K562 (cell line): ENCODE results near the gene ZBTB38. TPM values are rescaled to one million over a fixed set of nuclear protein-coding genes. Genes with fewer than 3 reads are reported as not detected.
A peak's percentile ranks its signal among the peaks of the same experiment; 100 is the strongest.

Experiments
- ATAC-seq: fragments of 200-7000 bp; cut with Tn5 transposase; 3 replicates; pipeline ENCODE4 v1.9.1; 2020; ENCODE audit warnings: moderate library complexity
- BruUV-seq: library from RNA; stranded (reverse); fragments of 400-500 nt; replicated peaks from 2 replicates; lab custom pipeline; 2021; lab: Mats Ljungman, UMichigan
- CTCF ChIA-PET: fragments of 300-600 bp; formaldehyde crosslinking; extraction: SDS; loops from one replicate; lab custom pipeline; 2021; ENCODE audit warnings: low intra/inter-chr PET ratio; lab: Yijun Ruan, JAX
- POLR2A ChIA-PET: fragments of 300-600, 350-650 bp; sonication (Branson Sonifier 250); formaldehyde crosslinking; extraction: SDS; loops from one replicate; lab custom pipeline; 2021; ENCODE audit warnings: antibody characterized with exemption, inconsistent platforms; lab: Yijun Ruan, JAX
- DNase-seq, 4 experiments: peaks; one replicate each; pipeline versions ENCODE4 v3.0.0 to v3.0.0-alpha.2; 2011 to 2018; ENCODE audit warnings: low spot score in 3 of 4, mixed read lengths in 3 of 4; ENCODE audit errors: extremely low read depth in 1 of 4
- FAIRE-seq: peaks from 2 replicates; lab custom pipeline; 2011; peaks lifted over from hg19 to GRCh38; lab: Jason Lieb, UNC
- H2AFZ ChIP-seq: 2 replicates; pipeline ENCODE4 v1.6.0; 2011; ENCODE audit warnings: low read depth, low read length, control low read depth, inconsistent platforms
- H3K27ac ChIP-seq: fragments of 200-600 bp; 3 replicates; pipeline ENCODE4 v1.8.0; 2011; ENCODE audit warnings: low read depth, mild to moderate bottlenecking, control low read depth, inconsistent platforms, low read length, moderate library complexity, mixed read lengths; ENCODE audit errors: extremely low read depth
- H3K27me3 ChIP-seq, 2 experiments: fragments of 300-600 bp in 1 of 2; 2 replicates in 1 of 2; 3 replicates in 1 of 2; pipeline versions ENCODE4 v1.6.0 to v1.8.0; 2011; ENCODE audit warnings: inconsistent platforms in 2 of 2, low read length in 2 of 2, mild to moderate bottlenecking in 1 of 2, mixed read lengths in 1 of 2, moderate library complexity in 1 of 2; ENCODE audit not compliant: control insufficient read depth in 2 of 2, insufficient read depth in 2 of 2
- H3K36me3 ChIP-seq: fragments of 300-600 bp; 3 replicates; pipeline ENCODE4 v1.8.0; 2011; ENCODE audit warnings: mild to moderate bottlenecking, low read length, inconsistent platforms; ENCODE audit not compliant: control insufficient read depth, insufficient read depth
- H3K4me1 ChIP-seq, 2 experiments: fragments of 200-600 bp in 1 of 2; replicated peaks in 1 of 2; 2 replicates in 1 of 2; 3 replicates in 1 of 2; pipeline versions ENCODE4 v1.5.1 to v1.8.0; 2011; ENCODE audit warnings: inconsistent platforms in 2 of 2, low read length in 2 of 2, mild to moderate bottlenecking in 1 of 2, mixed read lengths in 1 of 2, moderate library complexity in 1 of 2; ENCODE audit not compliant: control insufficient read depth in 2 of 2, insufficient read depth in 2 of 2
- H3K4me2 ChIP-seq: 2 replicates; pipeline ENCODE4 v1.6.1; 2011; ENCODE audit warnings: low read length, control low read depth, inconsistent platforms, mixed read lengths; ENCODE audit not compliant: insufficient read depth
- H3K4me3 ChIP-seq: fragments of 200-600 bp; sonication (generic), shearing (Covaris generic); 2 replicates; pipeline ENCODE4 v1.5.1; 2016; ENCODE audit warnings: control low read depth, inconsistent platforms
- H3K79me2 ChIP-seq: fragments of 200-600 bp; 3 replicates; pipeline ENCODE4 v1.8.0; 2011; ENCODE audit warnings: low read length, inconsistent platforms; ENCODE audit not compliant: control insufficient read depth, insufficient read depth
- H3K9ac ChIP-seq, 2 experiments: 2 replicates each; pipeline versions ENCODE4 v1.6.0 to v1.6.1; 2011; ENCODE audit warnings: low read depth in 2 of 2, low read length in 2 of 2, control low read depth in 1 of 2, inconsistent platforms in 1 of 2, mild to moderate bottlenecking in 1 of 2, mixed read lengths in 1 of 2; ENCODE audit not compliant: insufficient read depth in 1 of 2
- H3K9me1 ChIP-seq: one replicate; pipeline ENCODE4 v1.6.0; 2011; ENCODE audit warnings: inconsistent platforms, mild to moderate bottlenecking, low read length, moderate library complexity; ENCODE audit not compliant: control insufficient read depth, insufficient read depth
- H3K9me3 ChIP-seq: replicated peaks from 2 replicates; pipeline ENCODE4 v1.5.1; 2011; ENCODE audit warnings: low read depth, low read length, inconsistent platforms; ENCODE audit not compliant: control insufficient read depth, insufficient read depth
- H4K20me1 ChIP-seq: replicated peaks from 2 replicates; pipeline ENCODE4 v1.6.1; 2011; ENCODE audit warnings: low read length, inconsistent platforms, mixed read lengths; ENCODE audit not compliant: control insufficient read depth, insufficient read depth
- CREM ChIP-seq: IDR thresholded peaks from 2 replicates; pipeline ENCODE4 v1.6.1; 2014; ENCODE audit warnings: antibody characterized with exemption, low read depth
- GATAD2B ChIP-seq: fragments of 450-650 bp; IDR thresholded peaks from 2 replicates; pipeline ENCODE4 v1.6.1; 2017; ENCODE audit warnings: mild to moderate bottlenecking, borderline replicate concordance
- HLTF ChIP-seq: fragments of 450-650 bp; IDR thresholded peaks from 2 replicates; pipeline ENCODE4 v1.6.1; 2016
- IRF2 ChIP-seq: sonication (generic); formaldehyde crosslinking; IDR thresholded peaks from 2 replicates; pipeline ENCODE4 v1.8.1; 2022; ENCODE audit warnings: mild to moderate bottlenecking, missing genetic modification reagents
- MYC ChIP-seq, 2 experiments: fragments of 250-450 bp in 1 of 2; sonication (Bioruptor Pico) in 1 of 2; IDR thresholded peaks; 2 replicates each; pipeline versions ENCODE4 v1.5.1 to v1.6.1; 2012 to 2021; ENCODE audit warnings: low read depth in 2 of 2, borderline replicate concordance in 1 of 2, improper control_type of control experiment in 1 of 2, low read length in 1 of 2, mild to moderate bottlenecking in 1 of 2, moderate library complexity in 1 of 2
- NFRKB ChIP-seq: fragments of 450-650 bp; IDR thresholded peaks from 2 replicates; pipeline ENCODE4 v1.6.1; 2016; ENCODE audit warnings: low read depth
- PML ChIP-seq: IDR thresholded peaks from 2 replicates; pipeline ENCODE4 v1.6.1; 2012; ENCODE audit warnings: low read length, inconsistent platforms
- RBM25 ChIP-seq: fragments of 200-400 bp; formaldehyde crosslinking; IDR thresholded peaks from 2 replicates; pipeline ENCODE4 v1.6.1; 2018; ENCODE audit warnings: low read length, low read depth, moderate library complexity; ENCODE audit not compliant: severe bottlenecking
- SREBF1 ChIP-seq: fragments of 150-350 bp; IDR thresholded peaks from 2 replicates; pipeline ENCODE4 v1.6.1; 2014; ENCODE audit warnings: antibody characterized with exemption, low read depth, low read length, borderline replicate concordance
- TEAD1 ChIP-seq, 2 experiments: fragments of 450-650 bp in 1 of 2; sonication (generic) in 1 of 2; formaldehyde crosslinking; IDR thresholded peaks; 2 replicates each; pipeline versions ENCODE4 v1.4.0 to v1.8.0; 2020 to 2022; ENCODE audit warnings: mild to moderate bottlenecking in 2 of 2, missing genetic modification reagents in 1 of 2
- WGBS: fragments of 100-300 bp; shearing (Covaris generic); methylation state at CpG from one replicate; pipeline ENCODE4 v1.1.6; 2016; ENCODE audit warnings: low coverage, mixed read lengths; ENCODE audit not compliant: insufficient coverage; ENCODE audit errors: missing lambda C conversion rate; 5-methylcytosine and 5-hydroxymethylcytosine counted together
- in situ Hi-C: fragments of 300-500 bp; cut with MboI; formaldehyde crosslinking; loops from 4 replicates; pipeline ENCODE4 v1.15.0; 2018; ENCODE audit warnings: inconsistent platforms, mixed read lengths
- intact Hi-C: fragments of 100-400 bp; cut with micrococcal nuclease; formaldehyde crosslinking; loops from 2 replicates; pipeline ENCODE4 v1.14.2; 2022
- polyA plus RNA-seq, 8 experiments: library from polyadenylated mRNA; depleted of rRNA in 4 of 8; stranded (reverse) in 5 of 8; unstranded in 3 of 8; fragments of >200 nt; fragmentation: Nextera tagmentation in 2 of 8; fragmentation: Illumina TruSeq in 1 of 8; extraction: Ambion mirVana in 2 of 8; extraction: Trizol in 1 of 8; gene quantifications; 2 replicates each; pipeline versions ENCODE4 v1.2.1 to v1.2.3, GENCODE V29; 2011 to 2014; ENCODE audit warnings: inconsistent platforms in 1 of 8, missing spikeins in 1 of 8
- total RNA-seq, 7 experiments: library from RNA; depleted of rRNA in 6 of 7; stranded (reverse); fragments of >200 nt in 6 of 7; fragmentation: Illumina TruSeq in 2 of 7; extraction: Trizol in 2 of 7; gene quantifications; 2 replicates each; pipeline versions ENCODE4 v1.2.1 to v1.2.3, GENCODE V29; 2011 to 2021; ENCODE audit warnings: low replicate concordance in 1 of 7
- TF ChIP-seq, protein P1 (sequence below): fragments of 450-650 bp; IDR thresholded peaks from 2 replicates; pipeline ENCODE4 v1.6.1; 2016; ENCODE audit warnings: mild to moderate bottlenecking, moderate library complexity

The ZBTB38 gene
- total and polyA plus RNA-seq, 9 of the 15 experiments (the other 6 are each of a cell fraction or from before 2014, with no cell fraction given): 12.1 to 39.4 (median 22.9) TPM

DNA sequence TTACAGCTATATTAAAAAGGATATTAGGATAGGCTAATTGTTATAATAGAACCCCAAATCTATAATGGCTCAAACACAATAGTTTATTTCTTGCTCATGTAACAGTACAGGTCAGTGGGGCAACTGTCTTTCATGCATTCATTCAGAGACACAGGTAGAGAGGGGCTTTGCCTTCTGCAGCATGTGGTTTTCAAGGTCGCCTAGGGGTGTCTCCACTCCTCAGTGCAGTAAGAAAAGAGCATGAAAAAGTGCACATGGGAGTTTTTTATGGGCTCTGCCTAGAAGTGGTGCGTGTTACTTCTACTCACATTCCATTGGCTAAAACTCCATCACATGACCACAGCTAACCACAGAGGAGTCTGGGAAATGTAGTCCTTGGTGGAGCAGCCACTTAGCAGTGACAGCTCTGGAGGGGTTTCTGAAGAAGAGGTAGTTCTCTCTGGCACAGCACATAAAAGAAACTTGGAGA is 1.8 kb downstream of the ZBTB38 start:
- in situ Hi-C loops: no loop called here
- Histone ChIP-seq H3K9me3 (no peaks in the 10 kb centered on the region), H2AFZ (peak overlapping the region; percentile 81; the same call in 1 of the 2 replicates), H4K20me1 (no peaks in the 10 kb centered on the region), H3K9ac (peak overlapping the region in 1 of 2 experiments; percentile 95; a peak in 2 of 4 replicates), H3K79me2 (peaks cover 23% of the 10 kb centered on the region), H3K36me3 (peaks cover 28% of the 10 kb centered on the region), H3K4me1 (peaks cover 25 to 42% of the 10 kb centered on the region in 2 experiments), H3K9me1 (no peaks in the 10 kb centered on the region), H3K27me3 (no peaks in the 10 kb centered on the region), H3K4me3 (no peak overlapping the region; the same call in 1 of the 2 replicates), H3K27ac (peak overlapping the region; percentile 95), H3K4me2 (peak overlapping the region; percentile 93)
- WGBS: 0% methylated on average over 2 of the region's 2 CpGs
- no TSS peak for BruUV-seq
- peak; percentile 99 for FAIRE-seq
- intact Hi-C loops: no loop called here
- DNase-seq: peak; percentile 82 to 94 (median 87)
- ChIA-PET POLR2A (interaction anchor here (0.6 to 4.7 kb wide), 6 partner anchors 9 to 68 kb away, joined by 3 to 27 read pairs (median 4); no protein-coding TSS in a partner anchor), CTCF (no interaction called here)
- ATAC-seq: peak; percentile 89
- TF ChIP-seq RBM25 (peak; percentile 39), TEAD1 (CRISPR knock-in tag; IDR thresholded peaks at IDR 0.05) (peak in 1 of 2 experiments; percentile 58; a peak in 1 of 4 replicates), IRF2 (no peak), CREM (peak; percentile 79), GATAD2B (peak; percentile 34; the same call in 1 of the 2 replicates), NFRKB (0 out of 2 replicates have a peak, but pooled peaks have one; percentile 21), MYC (IDR thresholded peaks at IDR 0.05; ENCODE audit: low read depth, low read length) (peak; percentile 96), MYC (CRISPR knock-in tag; IDR thresholded peaks at IDR 0.05; ENCODE audit: borderline replicate concordance, low read depth) (no peak), SREBF1 (peak; percentile 70; the same call in 1 of the 2 replicates), HLTF (no peak; the same call in 1 of the 2 replicates), PML (peak; percentile 41)
- TF ChIP-seq, protein P1, sequence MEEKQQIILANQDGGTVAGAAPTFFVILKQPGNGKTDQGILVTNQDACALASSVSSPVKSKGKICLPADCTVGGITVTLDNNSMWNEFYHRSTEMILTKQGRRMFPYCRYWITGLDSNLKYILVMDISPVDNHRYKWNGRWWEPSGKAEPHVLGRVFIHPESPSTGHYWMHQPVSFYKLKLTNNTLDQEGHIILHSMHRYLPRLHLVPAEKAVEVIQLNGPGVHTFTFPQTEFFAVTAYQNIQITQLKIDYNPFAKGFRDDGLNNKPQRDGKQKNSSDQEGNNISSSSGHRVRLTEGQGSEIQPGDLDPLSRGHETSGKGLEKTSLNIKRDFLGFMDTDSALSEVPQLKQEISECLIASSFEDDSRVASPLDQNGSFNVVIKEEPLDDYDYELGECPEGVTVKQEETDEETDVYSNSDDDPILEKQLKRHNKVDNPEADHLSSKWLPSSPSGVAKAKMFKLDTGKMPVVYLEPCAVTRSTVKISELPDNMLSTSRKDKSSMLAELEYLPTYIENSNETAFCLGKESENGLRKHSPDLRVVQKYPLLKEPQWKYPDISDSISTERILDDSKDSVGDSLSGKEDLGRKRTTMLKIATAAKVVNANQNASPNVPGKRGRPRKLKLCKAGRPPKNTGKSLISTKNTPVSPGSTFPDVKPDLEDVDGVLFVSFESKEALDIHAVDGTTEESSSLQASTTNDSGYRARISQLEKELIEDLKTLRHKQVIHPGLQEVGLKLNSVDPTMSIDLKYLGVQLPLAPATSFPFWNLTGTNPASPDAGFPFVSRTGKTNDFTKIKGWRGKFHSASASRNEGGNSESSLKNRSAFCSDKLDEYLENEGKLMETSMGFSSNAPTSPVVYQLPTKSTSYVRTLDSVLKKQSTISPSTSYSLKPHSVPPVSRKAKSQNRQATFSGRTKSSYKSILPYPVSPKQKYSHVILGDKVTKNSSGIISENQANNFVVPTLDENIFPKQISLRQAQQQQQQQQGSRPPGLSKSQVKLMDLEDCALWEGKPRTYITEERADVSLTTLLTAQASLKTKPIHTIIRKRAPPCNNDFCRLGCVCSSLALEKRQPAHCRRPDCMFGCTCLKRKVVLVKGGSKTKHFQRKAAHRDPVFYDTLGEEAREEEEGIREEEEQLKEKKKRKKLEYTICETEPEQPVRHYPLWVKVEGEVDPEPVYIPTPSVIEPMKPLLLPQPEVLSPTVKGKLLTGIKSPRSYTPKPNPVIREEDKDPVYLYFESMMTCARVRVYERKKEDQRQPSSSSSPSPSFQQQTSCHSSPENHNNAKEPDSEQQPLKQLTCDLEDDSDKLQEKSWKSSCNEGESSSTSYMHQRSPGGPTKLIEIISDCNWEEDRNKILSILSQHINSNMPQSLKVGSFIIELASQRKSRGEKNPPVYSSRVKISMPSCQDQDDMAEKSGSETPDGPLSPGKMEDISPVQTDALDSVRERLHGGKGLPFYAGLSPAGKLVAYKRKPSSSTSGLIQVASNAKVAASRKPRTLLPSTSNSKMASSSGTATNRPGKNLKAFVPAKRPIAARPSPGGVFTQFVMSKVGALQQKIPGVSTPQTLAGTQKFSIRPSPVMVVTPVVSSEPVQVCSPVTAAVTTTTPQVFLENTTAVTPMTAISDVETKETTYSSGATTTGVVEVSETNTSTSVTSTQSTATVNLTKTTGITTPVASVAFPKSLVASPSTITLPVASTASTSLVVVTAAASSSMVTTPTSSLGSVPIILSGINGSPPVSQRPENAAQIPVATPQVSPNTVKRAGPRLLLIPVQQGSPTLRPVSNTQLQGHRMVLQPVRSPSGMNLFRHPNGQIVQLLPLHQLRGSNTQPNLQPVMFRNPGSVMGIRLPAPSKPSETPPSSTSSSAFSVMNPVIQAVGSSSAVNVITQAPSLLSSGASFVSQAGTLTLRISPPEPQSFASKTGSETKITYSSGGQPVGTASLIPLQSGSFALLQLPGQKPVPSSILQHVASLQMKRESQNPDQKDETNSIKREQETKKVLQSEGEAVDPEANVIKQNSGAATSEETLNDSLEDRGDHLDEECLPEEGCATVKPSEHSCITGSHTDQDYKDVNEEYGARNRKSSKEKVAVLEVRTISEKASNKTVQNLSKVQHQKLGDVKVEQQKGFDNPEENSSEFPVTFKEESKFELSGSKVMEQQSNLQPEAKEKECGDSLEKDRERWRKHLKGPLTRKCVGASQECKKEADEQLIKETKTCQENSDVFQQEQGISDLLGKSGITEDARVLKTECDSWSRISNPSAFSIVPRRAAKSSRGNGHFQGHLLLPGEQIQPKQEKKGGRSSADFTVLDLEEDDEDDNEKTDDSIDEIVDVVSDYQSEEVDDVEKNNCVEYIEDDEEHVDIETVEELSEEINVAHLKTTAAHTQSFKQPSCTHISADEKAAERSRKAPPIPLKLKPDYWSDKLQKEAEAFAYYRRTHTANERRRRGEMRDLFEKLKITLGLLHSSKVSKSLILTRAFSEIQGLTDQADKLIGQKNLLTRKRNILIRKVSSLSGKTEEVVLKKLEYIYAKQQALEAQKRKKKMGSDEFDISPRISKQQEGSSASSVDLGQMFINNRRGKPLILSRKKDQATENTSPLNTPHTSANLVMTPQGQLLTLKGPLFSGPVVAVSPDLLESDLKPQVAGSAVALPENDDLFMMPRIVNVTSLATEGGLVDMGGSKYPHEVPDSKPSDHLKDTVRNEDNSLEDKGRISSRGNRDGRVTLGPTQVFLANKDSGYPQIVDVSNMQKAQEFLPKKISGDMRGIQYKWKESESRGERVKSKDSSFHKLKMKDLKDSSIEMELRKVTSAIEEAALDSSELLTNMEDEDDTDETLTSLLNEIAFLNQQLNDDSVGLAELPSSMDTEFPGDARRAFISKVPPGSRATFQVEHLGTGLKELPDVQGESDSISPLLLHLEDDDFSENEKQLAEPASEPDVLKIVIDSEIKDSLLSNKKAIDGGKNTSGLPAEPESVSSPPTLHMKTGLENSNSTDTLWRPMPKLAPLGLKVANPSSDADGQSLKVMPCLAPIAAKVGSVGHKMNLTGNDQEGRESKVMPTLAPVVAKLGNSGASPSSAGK: peak; percentile 68; the same call in 1 of the 2 replicates
